Nephron progenitor cell (in vitro differentiated cells): Measurements from ENCODE around the gene DOCK3.
"Not testable (repeated sequence)": the region's sequence is repeated elsewhere in the genome, so short reads cannot be mapped to it uniquely, and the experiment has no call there.

Experiments used
- DNase-seq: peaks from one replicate; pipeline ENCODE4 v3.0.0; 2021
- H3K27ac Mint-ChIP-seq: 2 replicates; pipeline ENCODE4 v1.8.0; 2021; ENCODE audit warnings: mild to moderate bottlenecking, moderate library complexity, mixed read lengths
- H3K27me3 Mint-ChIP-seq: 2 replicates; pipeline ENCODE4 v1.8.0; 2021; ENCODE audit warnings: mild to moderate bottlenecking, low read depth, mixed read lengths; ENCODE audit not compliant: poor library complexity
- H3K36me3 Mint-ChIP-seq: 2 replicates; pipeline ENCODE4 v1.8.0; 2021; ENCODE audit warnings: low read depth, mixed read lengths
- H3K4me1 Mint-ChIP-seq: 2 replicates; pipeline ENCODE4 v1.8.0; 2021; ENCODE audit warnings: mixed read lengths
- H3K4me3 Mint-ChIP-seq: 2 replicates; pipeline ENCODE4 v1.8.0; 2021; ENCODE audit warnings: mild to moderate bottlenecking, moderate library complexity, mixed read lengths
- H3K9me3 Mint-ChIP-seq: 2 replicates; pipeline ENCODE4 v1.8.0; 2021; ENCODE audit warnings: mild to moderate bottlenecking, moderate library complexity, mixed read lengths
- TF ChIP-seq, protein P1 (sequence below): fragments of 200-600 bp; sonication (generic); IDR thresholded peaks from 2 replicates; pipeline ENCODE4 v1.5.0; 2021; ENCODE audit warnings: antibody characterized with exemption

Gene DOCK3

DNA sequence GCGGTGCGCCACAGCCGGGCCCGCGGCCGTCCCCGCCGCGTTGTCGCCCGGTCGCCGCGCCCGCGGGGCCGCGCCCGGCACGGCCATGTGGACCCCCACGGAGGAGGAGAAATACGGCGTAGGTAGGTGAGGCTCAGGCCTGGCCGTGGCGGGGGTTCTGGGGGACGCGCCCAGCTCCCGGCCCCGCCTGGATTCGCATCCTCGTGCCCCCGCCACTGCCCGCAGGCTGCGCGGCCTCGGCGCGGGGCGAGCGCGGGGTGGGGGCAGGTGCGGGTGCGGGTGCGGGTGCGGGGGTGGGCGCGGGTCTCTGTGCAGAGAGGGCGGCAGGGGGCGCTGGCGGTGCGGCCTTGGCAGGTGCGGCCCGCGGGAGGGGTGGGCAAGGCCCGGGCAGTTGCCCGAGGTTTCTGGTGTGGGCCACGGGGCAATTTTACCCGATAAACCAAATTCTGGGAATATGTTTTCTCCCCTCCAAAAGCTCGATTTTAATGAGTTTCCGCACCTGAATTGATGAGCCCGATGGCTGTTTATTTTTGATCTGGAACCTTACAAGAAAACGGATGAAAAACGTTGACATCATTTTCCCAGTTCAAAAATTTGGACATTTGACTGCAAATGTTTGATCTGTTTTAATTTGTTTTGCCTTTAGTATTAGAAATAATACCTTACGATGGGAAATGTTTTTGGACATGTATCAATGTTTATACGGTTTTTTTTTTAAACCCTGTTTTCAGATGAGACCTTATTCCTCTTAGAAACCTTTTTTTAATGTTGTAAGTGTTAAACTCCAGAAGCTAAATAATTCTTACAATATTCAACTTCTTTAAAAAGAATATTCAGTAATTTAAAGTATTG, 678 bp downstream of the DOCK3 start:
- Mint-ChIP-seq H3K9me3 (no peaks in the 10 kb centered on the region), H3K4me1 (peaks cover 5% of the 10 kb centered on the region), H3K36me3 (no peaks in the 10 kb centered on the region), H3K27me3 (peaks cover 83% of the 10 kb centered on the region), H3K4me3 (peak overlapping the region; percentile 77), H3K27ac (no peak overlapping the region)
- peak; percentile 75 for DNase-seq
- TF ChIP-seq, protein P1, sequence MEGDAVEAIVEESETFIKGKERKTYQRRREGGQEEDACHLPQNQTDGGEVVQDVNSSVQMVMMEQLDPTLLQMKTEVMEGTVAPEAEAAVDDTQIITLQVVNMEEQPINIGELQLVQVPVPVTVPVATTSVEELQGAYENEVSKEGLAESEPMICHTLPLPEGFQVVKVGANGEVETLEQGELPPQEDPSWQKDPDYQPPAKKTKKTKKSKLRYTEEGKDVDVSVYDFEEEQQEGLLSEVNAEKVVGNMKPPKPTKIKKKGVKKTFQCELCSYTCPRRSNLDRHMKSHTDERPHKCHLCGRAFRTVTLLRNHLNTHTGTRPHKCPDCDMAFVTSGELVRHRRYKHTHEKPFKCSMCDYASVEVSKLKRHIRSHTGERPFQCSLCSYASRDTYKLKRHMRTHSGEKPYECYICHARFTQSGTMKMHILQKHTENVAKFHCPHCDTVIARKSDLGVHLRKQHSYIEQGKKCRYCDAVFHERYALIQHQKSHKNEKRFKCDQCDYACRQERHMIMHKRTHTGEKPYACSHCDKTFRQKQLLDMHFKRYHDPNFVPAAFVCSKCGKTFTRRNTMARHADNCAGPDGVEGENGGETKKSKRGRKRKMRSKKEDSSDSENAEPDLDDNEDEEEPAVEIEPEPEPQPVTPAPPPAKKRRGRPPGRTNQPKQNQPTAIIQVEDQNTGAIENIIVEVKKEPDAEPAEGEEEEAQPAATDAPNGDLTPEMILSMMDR = peak; percentile 16

DNA sequence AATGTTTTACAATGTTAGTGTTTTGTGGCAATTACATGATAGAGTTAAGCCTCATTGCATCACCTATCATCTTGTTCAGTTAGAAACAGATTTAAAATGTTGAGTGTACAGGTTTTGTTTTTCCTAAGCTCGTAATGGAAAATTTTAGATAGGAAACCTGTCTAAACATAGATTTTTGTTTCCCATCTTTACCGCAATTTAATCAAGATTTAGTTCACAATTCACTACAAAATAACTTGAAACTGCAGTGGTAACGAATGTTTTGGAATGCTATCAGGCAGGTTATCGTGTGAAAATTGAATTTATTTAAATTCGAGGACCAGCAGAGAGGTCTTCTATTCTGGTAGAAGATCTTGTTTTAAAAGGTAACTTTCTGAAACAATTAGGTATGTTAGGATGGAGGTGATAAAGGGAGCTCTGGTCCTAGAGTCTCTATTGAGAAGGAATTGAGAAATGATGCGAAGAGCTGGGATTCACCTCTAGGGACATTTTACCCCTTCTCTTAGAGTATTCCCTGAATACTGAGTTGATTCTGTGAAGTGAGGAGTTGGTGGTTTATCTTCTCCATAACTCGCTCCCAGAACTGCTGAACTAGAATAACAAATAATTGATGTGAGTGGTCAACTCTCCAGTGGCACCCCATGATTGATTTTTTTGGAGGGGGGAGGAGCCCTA, 1.4 kb downstream of the DOCK3 start:
- peaks cover 5% of the 10 kb centered on the region for H3K4me1 Mint-ChIP-seq
- no peaks in the 10 kb centered on the region for H3K9me3 Mint-ChIP-seq
- peak overlapping the region; percentile 77 for H3K4me3 Mint-ChIP-seq
- H3K27me3 Mint-ChIP-seq = peaks cover 76% of the 10 kb centered on the region
- DNase-seq = no peak
- no peak overlapping the region for H3K27ac Mint-ChIP-seq
- TF ChIP-seq, protein P1 = no peak
- no peaks in the 10 kb centered on the region for H3K36me3 Mint-ChIP-seq

DNA sequence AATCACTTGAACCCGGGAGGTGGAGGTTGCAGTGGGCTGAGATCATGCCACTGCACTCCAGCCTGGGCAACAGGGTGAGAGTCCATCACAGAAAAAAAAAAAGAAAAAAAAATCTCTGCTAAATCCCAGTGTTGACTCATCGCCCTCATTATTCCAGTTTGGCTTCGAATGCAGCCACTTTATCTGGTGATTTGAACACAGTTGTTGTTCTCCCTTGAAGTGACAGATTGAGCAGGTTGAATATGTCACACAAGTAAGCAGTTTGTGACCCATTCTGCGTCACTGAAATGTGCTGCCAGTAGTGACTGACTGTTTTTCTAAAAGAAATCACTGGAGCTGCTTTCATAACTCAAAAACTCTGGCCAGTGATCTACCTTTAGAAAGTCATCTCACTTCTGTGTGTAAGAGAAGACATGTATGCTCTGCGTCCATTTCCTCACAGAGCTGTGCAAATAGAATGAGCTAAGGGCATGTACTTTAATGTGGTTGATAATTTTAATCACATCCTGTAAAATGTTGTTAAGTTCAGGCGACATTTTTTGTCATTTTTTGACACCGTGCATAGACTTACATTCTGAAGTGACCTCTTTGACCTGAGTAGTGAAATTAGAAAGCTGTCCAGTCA, 12.5 kb downstream of the DOCK3 start:
- TF ChIP-seq, protein P1 = no peak
- H3K4me3 Mint-ChIP-seq = no peak overlapping the region

DNA sequence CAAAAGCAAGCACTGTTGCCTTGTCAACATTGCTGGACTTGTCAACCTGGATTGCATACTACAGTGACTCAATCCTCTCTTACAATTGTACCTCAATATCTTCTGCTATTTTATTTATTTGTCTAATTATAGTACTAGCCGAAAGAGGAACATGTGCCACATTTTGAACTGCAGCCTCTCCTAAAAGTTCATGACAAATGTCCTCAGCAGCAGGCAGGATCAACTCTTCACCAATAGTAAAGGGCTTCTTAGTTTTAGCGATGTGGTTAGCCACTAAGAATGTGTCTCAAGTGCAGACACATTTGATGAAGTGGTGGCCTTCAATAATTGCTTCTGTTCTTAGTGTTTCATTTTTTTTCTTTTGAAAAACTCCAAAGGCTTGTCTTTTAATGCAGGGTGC, 13.2 kb downstream of the DOCK3 start:
- Mint-ChIP-seq H3K36me3 (no peaks in the 10 kb centered on the region), H3K4me3 (no peak overlapping the region), H3K9me3 (no peaks in the 10 kb centered on the region), H3K27ac (no peak overlapping the region), H3K4me1 (no peaks in the 10 kb centered on the region), H3K27me3 (peaks cover 4% of the 10 kb centered on the region)
- DNase-seq = no peak
- TF ChIP-seq, protein P1 = no peak

More for the DNA sequence above, 12.5 kb downstream of the DOCK3 start:
- Mint-ChIP-seq H3K4me1 (no peaks in the 10 kb centered on the region), H3K36me3 (no peaks in the 10 kb centered on the region), H3K9me3 (no peaks in the 10 kb centered on the region), H3K27ac (no peak overlapping the region), H3K27me3 (no peaks in the 10 kb centered on the region)
- DNase-seq = no peak

DNA sequence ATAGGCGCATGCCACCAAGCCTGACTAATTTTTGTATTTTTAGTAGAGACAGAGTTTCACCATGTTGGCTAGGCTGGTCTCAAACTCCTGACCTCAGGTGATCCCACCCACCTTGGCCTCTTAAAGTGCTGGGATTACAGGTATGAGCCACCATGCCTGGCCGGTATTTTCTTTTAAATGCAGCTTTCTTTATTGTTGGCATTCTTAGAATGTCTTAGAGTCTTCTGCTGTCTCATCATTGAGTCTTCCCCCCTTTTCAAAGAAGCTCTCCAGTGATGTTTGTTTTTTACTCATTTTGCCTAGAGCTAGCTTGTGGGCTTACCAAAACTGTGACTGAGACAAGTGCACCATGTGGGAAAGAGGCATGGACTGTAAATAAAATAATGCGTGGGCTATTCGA, 13.9 kb downstream of the DOCK3 start:
- not testable (repeated sequence) for H3K4me3 Mint-ChIP-seq, H3K36me3 Mint-ChIP-seq, H3K4me1 Mint-ChIP-seq, H3K27ac Mint-ChIP-seq, H3K9me3 Mint-ChIP-seq, H3K27me3 Mint-ChIP-seq, DNase-seq

DNA sequence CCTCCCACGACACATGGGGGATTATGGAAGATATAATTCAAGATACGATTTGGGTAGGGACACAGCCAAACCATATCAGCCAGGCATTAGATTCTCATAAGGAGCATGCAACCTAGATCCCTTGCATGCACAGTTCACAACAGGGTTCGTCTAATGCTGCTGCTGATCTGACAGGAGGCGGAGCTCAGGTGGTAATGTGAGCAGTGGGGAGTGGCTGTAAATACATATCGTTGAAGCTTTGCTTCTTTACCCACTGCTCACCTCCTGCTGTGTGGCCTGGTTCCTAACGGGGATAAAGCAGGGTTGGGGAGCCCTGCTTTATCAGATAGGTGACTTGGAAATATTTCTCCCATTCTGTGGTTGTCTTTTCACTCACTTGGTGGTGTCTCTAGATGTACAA, 14.8 kb downstream of the DOCK3 start:
- no peak overlapping the region for H3K4me3 Mint-ChIP-seq
- no peaks in the 10 kb centered on the region for H3K4me1 Mint-ChIP-seq
- H3K27me3 Mint-ChIP-seq = peaks cover 4% of the 10 kb centered on the region
- no peaks in the 10 kb centered on the region for H3K36me3 Mint-ChIP-seq
- no peak for DNase-seq
- TF ChIP-seq, protein P1 = no peak
- H3K9me3 Mint-ChIP-seq = peaks cover 3% of the 10 kb centered on the region
- peak overlapping the region; percentile 75 for H3K27ac Mint-ChIP-seq
